ENCODE measurements around the gene EIF2AK3. TPM values are rescaled to one million over a fixed set of nuclear protein-coding genes. Genes with fewer than 3 reads are reported as not detected.

Gene EIF2AK3
- total RNA-seq, 1 experiment from 2014 or later = 19.3 TPM

- WGBS (ENCODE audit: extremely low coverage, insufficient read length, low lambda C conversion rate) = no CpG with 5 or more reads among the region's 3 CpGs
- Histone ChIP-seq H3K79me2 (ENCODE audit: insufficient read depth, low read length) (peaks cover 8% of the 10 kb centered on the region; the same call in 1 of the 2 replicates), H3K79me1 (ENCODE audit: insufficient read depth, low read depth, low read length, poor library complexity, severe bottlenecking) (peaks cover 3% of the 10 kb centered on the region), H2AFZ (ENCODE audit: low read length) (no peak overlapping the region), H4K8ac (replicated peaks; ENCODE audit: insufficient read length, low read depth, low read length) (no peak overlapping the region), H4K20me1 (ENCODE audit: control insufficient read depth, insufficient read depth, insufficient read length) (no peaks in the 10 kb centered on the region), H3K4ac (ENCODE audit: low read depth, low read length) (no peak overlapping the region), H2BK5ac (ENCODE audit: insufficient read length, low read length) (no peak overlapping the region), H2BK20ac (ENCODE audit: low read depth, low read length, poor library complexity, severe bottlenecking) (no peak overlapping the region), H3K9ac (ENCODE audit: extremely low read depth, insufficient read length, low read length) (no peak overlapping the region), H3K27me3 (ENCODE audit: insufficient read depth, low read length) (no peaks in the 10 kb centered on the region), H4K91ac (ENCODE audit: insufficient read length, low read depth, low read length) (no peak overlapping the region), H3K4me1 (ENCODE audit: insufficient read depth, low read length) (no peaks in the 10 kb centered on the region), H3K18ac (ENCODE audit: insufficient read length, low read depth, low read length) (no peak overlapping the region), H3K23ac (ENCODE audit: insufficient read length, low read depth, low read length) (no peak overlapping the region), H2BK12ac (ENCODE audit: insufficient read length, low read depth, low read length) (no peak overlapping the region), H3K9me3 (ENCODE audit: control insufficient read depth, low read depth, low read length) (no peaks in the 10 kb centered on the region), H3K14ac (ENCODE audit: insufficient read depth, low read length) (no peak overlapping the region), H2AK5ac (ENCODE audit: insufficient read length, low read length) (no peak overlapping the region), H3K23me2 (ENCODE audit: insufficient read length, low read depth, low read length, poor library complexity, severe bottlenecking) (no peaks in the 10 kb centered on the region), H3K27ac (ENCODE audit: insufficient read length, low read depth, low read length) (no peak overlapping the region), H3T11ph (ENCODE audit: low read length) (no peak overlapping the region), H2BK120ac (ENCODE audit: low read depth, low read length, poor library complexity, severe bottlenecking) (no peak overlapping the region), H3K4me2 (ENCODE audit: insufficient read depth, insufficient read length, low read length) (no peak overlapping the region), H4K5ac (ENCODE audit: insufficient read length, low read depth, low read length) (no peak overlapping the region), H2BK15ac (ENCODE audit: low read depth, low read length) (no peak overlapping the region), H3K56ac (ENCODE audit: insufficient read length, low read depth, low read length) (no peak overlapping the region)
- no peak overlapping the region for H3K4me3 Mint-ChIP-seq
- TF ChIP-seq, protein P1, sequence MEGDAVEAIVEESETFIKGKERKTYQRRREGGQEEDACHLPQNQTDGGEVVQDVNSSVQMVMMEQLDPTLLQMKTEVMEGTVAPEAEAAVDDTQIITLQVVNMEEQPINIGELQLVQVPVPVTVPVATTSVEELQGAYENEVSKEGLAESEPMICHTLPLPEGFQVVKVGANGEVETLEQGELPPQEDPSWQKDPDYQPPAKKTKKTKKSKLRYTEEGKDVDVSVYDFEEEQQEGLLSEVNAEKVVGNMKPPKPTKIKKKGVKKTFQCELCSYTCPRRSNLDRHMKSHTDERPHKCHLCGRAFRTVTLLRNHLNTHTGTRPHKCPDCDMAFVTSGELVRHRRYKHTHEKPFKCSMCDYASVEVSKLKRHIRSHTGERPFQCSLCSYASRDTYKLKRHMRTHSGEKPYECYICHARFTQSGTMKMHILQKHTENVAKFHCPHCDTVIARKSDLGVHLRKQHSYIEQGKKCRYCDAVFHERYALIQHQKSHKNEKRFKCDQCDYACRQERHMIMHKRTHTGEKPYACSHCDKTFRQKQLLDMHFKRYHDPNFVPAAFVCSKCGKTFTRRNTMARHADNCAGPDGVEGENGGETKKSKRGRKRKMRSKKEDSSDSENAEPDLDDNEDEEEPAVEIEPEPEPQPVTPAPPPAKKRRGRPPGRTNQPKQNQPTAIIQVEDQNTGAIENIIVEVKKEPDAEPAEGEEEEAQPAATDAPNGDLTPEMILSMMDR (conservative IDR thresholded peaks at IDR 0.05) = no peak
- H3K9me3 Mint-ChIP-seq = no peaks in the 10 kb centered on the region
- H3K36me3 Mint-ChIP-seq (ENCODE audit: insufficient read depth in 1 of 3, low read depth in 3 of 3) = peaks cover 0 to 8% (median 0%) of the 10 kb centered on the region in 3 experiments; a peak in 1 of 7 replicates
- no peak overlapping the region for H3K27ac Mint-ChIP-seq
- H3K4me1 Mint-ChIP-seq = no peaks in the 10 kb centered on the region
- no peak for DNase-seq
- no peaks in the 10 kb centered on the region for H3K27me3 Mint-ChIP-seq (ENCODE audit: low read depth)
These were observed 12.6 kb downstream of the EIF2AK3 start for GRCh38 chr2:88614497-88615157.
